A549 (cell line): ENCODE results near the gene FGF14.

ENCODE experiments used
- BHLHE40 ChIP-seq: IDR thresholded peaks from 2 replicates; pipeline ENCODE4 v1.6.1; 2012; ENCODE audit warnings: low read depth, low read length, inconsistent platforms
- CHD2 ChIP-seq: fragments of 150-350 bp; IDR thresholded peaks from 2 replicates; pipeline ENCODE4 v1.6.1; 2014; ENCODE audit warnings: low read length; ENCODE audit not compliant: partially characterized antibody
- E2F6 ChIP-seq: IDR thresholded peaks from 2 replicates; pipeline ENCODE4 v1.6.1; 2012; ENCODE audit warnings: low read depth, borderline replicate concordance
- EP300 ChIP-seq, 2 experiments: fragments of >200 bp; sonication (Bioruptor Twin); formaldehyde crosslinking; IDR thresholded peaks; 2 replicates in 1 of 2; 3 replicates in 1 of 2; pipeline ENCODE4 v1.6.1; 2016 to 2017
- JUNB ChIP-seq: fragments of >200 bp; sonication (Bioruptor Twin); formaldehyde crosslinking; IDR thresholded peaks from 2 replicates; pipeline ENCODE4 v1.6.1; 2016
- MAFK ChIP-seq: fragments of 450-650 bp; IDR thresholded peaks from 2 replicates; pipeline ENCODE4 v1.6.1; 2014; ENCODE audit not compliant: partially characterized antibody
- MAX ChIP-seq: IDR thresholded peaks from 2 replicates; pipeline ENCODE4 v1.6.1; 2012
- POLR2A ChIP-seq: IDR thresholded peaks from 2 replicates; pipeline ENCODE4 v1.6.1; 2012; ENCODE audit warnings: mild to moderate bottlenecking, low read length
- RARB ChIP-seq: fragments of 250-450 bp; sonication (Bioruptor Pico); IDR thresholded peaks from 2 replicates; pipeline ENCODE4 v1.8.0; 2021; ENCODE audit warnings: mild to moderate bottlenecking, moderate library complexity
- RFX5 ChIP-seq: fragments of 450-650 bp; IDR thresholded peaks from 2 replicates; pipeline ENCODE4 v1.7.1; 2014; ENCODE audit warnings: antibody characterized with exemption, mild to moderate bottlenecking, moderate library complexity
- ZFP36 ChIP-seq: fragments of 450-650 bp; IDR thresholded peaks from 2 replicates; pipeline ENCODE4 v1.6.1; 2014; ENCODE audit warnings: borderline replicate concordance; ENCODE audit not compliant: partially characterized antibody
- TF ChIP-seq, protein P1 (sequence below): fragments of >200 bp; sonication (Bioruptor Twin); formaldehyde crosslinking; IDR thresholded peaks from 3 replicates; pipeline ENCODE4 v1.5.1; 2016

- TF ChIP-seq, protein P1, sequence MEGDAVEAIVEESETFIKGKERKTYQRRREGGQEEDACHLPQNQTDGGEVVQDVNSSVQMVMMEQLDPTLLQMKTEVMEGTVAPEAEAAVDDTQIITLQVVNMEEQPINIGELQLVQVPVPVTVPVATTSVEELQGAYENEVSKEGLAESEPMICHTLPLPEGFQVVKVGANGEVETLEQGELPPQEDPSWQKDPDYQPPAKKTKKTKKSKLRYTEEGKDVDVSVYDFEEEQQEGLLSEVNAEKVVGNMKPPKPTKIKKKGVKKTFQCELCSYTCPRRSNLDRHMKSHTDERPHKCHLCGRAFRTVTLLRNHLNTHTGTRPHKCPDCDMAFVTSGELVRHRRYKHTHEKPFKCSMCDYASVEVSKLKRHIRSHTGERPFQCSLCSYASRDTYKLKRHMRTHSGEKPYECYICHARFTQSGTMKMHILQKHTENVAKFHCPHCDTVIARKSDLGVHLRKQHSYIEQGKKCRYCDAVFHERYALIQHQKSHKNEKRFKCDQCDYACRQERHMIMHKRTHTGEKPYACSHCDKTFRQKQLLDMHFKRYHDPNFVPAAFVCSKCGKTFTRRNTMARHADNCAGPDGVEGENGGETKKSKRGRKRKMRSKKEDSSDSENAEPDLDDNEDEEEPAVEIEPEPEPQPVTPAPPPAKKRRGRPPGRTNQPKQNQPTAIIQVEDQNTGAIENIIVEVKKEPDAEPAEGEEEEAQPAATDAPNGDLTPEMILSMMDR = no peak
- no peak for TF ChIP-seq POLR2A
- no peak for TF ChIP-seq CHD2
- TF ChIP-seq MAX = no peak
- no peak for TF ChIP-seq EP300 (IDR thresholded peaks at IDR 0.05)
- no peak for TF ChIP-seq ZFP36
- TF ChIP-seq BHLHE40 = no peak
- TF ChIP-seq MAFK = no peak
- TF ChIP-seq RFX5 = no peak
- no peak for TF ChIP-seq E2F6
- TF ChIP-seq JUNB = no peak
- TF ChIP-seq RARB (CRISPR knock-in tag) = no peak
Observed at GRCh38 chr13:101708115-101708514, 693.7 kb downstream of the FGF14 start.
